HepG2 (cell line): ENCODE data around the gene ID4. TPM values are rescaled to one million over a fixed set of nuclear protein-coding genes. Genes with fewer than 3 reads are reported as not detected.
A peak's percentile ranks its signal among the peaks of the same experiment; 100 is the strongest.

Experiments
- AGO2 ChIP-seq: fragments of 200-400 bp; formaldehyde crosslinking; optimal IDR thresholded peaks from 2 replicates; pipeline ENCODE3; 2017; ENCODE audit warnings: mild to moderate bottlenecking, low read depth, low read length, moderate library complexity
- ATAD3A ChIP-seq: sonication (generic); formaldehyde crosslinking; IDR thresholded peaks from 2 replicates; pipeline ENCODE4 v1.4.0; 2020; ENCODE audit warnings: missing genetic modification reagents
- BRCA1 ChIP-seq: sonication (generic); formaldehyde crosslinking; IDR thresholded peaks from 2 replicates; pipeline ENCODE4 v1.4.0; 2020; ENCODE audit warnings: missing genetic modification reagents
- ESRRA ChIP-seq: sonication (generic); formaldehyde crosslinking; IDR thresholded peaks from 2 replicates; pipeline ENCODE4 v1.5.1; 2020; ENCODE audit warnings: mild to moderate bottlenecking, low read depth, missing genetic modification reagents
- FOXO1 ChIP-seq: sonication (generic); formaldehyde crosslinking; IDR thresholded peaks from 2 replicates; pipeline ENCODE4 v1.4.0; 2020; ENCODE audit warnings: missing genetic modification reagents
- GFI1 ChIP-seq: sonication (generic); formaldehyde crosslinking; IDR thresholded peaks from 2 replicates; pipeline ENCODE4 v1.5.0; 2020; ENCODE audit warnings: missing genetic modification reagents, mild to moderate bottlenecking, borderline replicate concordance
- MAFG ChIP-seq: sonication (generic); formaldehyde crosslinking; IDR thresholded peaks from 2 replicates; pipeline ENCODE4 v1.5.1; 2020; ENCODE audit warnings: mild to moderate bottlenecking, missing genetic modification reagents
- MIER2 ChIP-seq: IDR thresholded peaks from 2 replicates; pipeline ENCODE4 v1.6.1; 2016; ENCODE audit warnings: missing biosample characterization, missing genetic modification reagents
- NCOA2 ChIP-seq: sonication (generic); formaldehyde crosslinking; IDR thresholded peaks from 2 replicates; pipeline ENCODE4 v1.8.0; 2022; ENCODE audit warnings: inconsistent platforms
- NFKBIZ ChIP-seq: IDR thresholded peaks from 2 replicates; pipeline ENCODE4 v1.6.1; 2018; ENCODE audit warnings: missing genetic modification reagents, missing compliant biosample characterization
- ONECUT2 ChIP-seq: sonication (generic); formaldehyde crosslinking; IDR thresholded peaks from 2 replicates; pipeline ENCODE4 v1.4.0; 2020; ENCODE audit warnings: missing genetic modification reagents
- PAWR ChIP-seq: sonication (generic); formaldehyde crosslinking; IDR thresholded peaks from 2 replicates; pipeline ENCODE4 v1.4.0; 2020; ENCODE audit warnings: missing genetic modification reagents, mild to moderate bottlenecking, borderline replicate concordance
- PCBP1 ChIP-seq: fragments of 200-400 bp; formaldehyde crosslinking; IDR thresholded peaks from 2 replicates; pipeline ENCODE4 v1.6.1; 2017; ENCODE audit warnings: mild to moderate bottlenecking, low read depth, low read length, borderline replicate concordance
- ZBTB20 ChIP-seq: sonication (generic); formaldehyde crosslinking; IDR thresholded peaks from 2 replicates; pipeline ENCODE4 v1.8.1; 2023; ENCODE audit warnings: missing genetic modification reagents, low read depth, mild to moderate bottlenecking, borderline replicate concordance
- ZFP37 ChIP-seq: sonication (generic); formaldehyde crosslinking; IDR thresholded peaks from 2 replicates; pipeline ENCODE4 v1.4.0; 2020; ENCODE audit warnings: missing genetic modification reagents, borderline replicate concordance
- ZFP41 ChIP-seq: sonication (generic); formaldehyde crosslinking; IDR thresholded peaks from 2 replicates; pipeline ENCODE4 v1.4.0; 2020; ENCODE audit warnings: mild to moderate bottlenecking, missing genetic modification reagents, borderline replicate concordance
- ZNF230 ChIP-seq: sonication (generic); formaldehyde crosslinking; IDR thresholded peaks from 2 replicates; pipeline ENCODE4 v1.4.0; 2020; ENCODE audit warnings: mild to moderate bottlenecking, missing genetic modification reagents
- ZNF234 ChIP-seq: sonication (generic); formaldehyde crosslinking; conservative IDR thresholded peaks from 2 replicates; pipeline ENCODE4 v1.5.1; 2020; ENCODE audit warnings: mild to moderate bottlenecking, missing genetic modification reagents
- ZNF337 ChIP-seq: sonication (generic); formaldehyde crosslinking; IDR thresholded peaks from 2 replicates; pipeline ENCODE4 v1.5.1; 2020; ENCODE audit warnings: missing genetic modification reagents, low read depth, mild to moderate bottlenecking, borderline replicate concordance
- ZNF33A ChIP-seq: sonication (generic); formaldehyde crosslinking; IDR thresholded peaks from 2 replicates; pipeline ENCODE4 v1.5.1; 2020; ENCODE audit warnings: missing genetic modification reagents, mild to moderate bottlenecking, moderate library complexity, borderline replicate concordance
- ZNF350 ChIP-seq: sonication (generic); formaldehyde crosslinking; IDR thresholded peaks from 2 replicates; pipeline ENCODE4 v1.4.0; 2020; ENCODE audit warnings: mild to moderate bottlenecking, low read depth, missing genetic modification reagents, borderline replicate concordance
- ZNF629 ChIP-seq: sonication (generic); formaldehyde crosslinking; conservative IDR thresholded peaks from 2 replicates; pipeline ENCODE4 v1.5.0; 2020; ENCODE audit warnings: missing genetic modification reagents
- ZNF816 ChIP-seq: sonication (generic); formaldehyde crosslinking; IDR thresholded peaks from 2 replicates; pipeline ENCODE4 v1.8.0; 2022; ENCODE audit warnings: missing genetic modification reagents, mild to moderate bottlenecking, borderline replicate concordance
- polyA plus RNA-seq, 8 experiments: library from polyadenylated mRNA; depleted of rRNA in 3 of 8; stranded (reverse) in 7 of 8; unstranded in 1 of 8; fragments of >200 nt; fragmentation: Illumina TruSeq in 4 of 8; extraction: Trizol in 4 of 8; gene quantifications; 2 replicates each; pipeline versions ENCODE4 v1.2.1 to v1.2.3, GENCODE V29; 2011 to 2016; ENCODE audit warnings: low read depth in 4 of 8, missing spikeins in 1 of 8, mixed read lengths in 1 of 8; ENCODE audit not compliant: insufficient read depth in 1 of 8
- total RNA-seq, 5 experiments: library from RNA; depleted of rRNA; stranded (reverse); fragments of >200 nt; fragmentation: Illumina TruSeq; extraction: Trizol; gene quantifications; 2 replicates each; pipeline ENCODE4 v1.2.3, GENCODE V29; 2016; ENCODE audit warnings: low read depth in 1 of 5
- TF ChIP-seq, protein P1 (sequence below): sonication (generic); formaldehyde crosslinking; IDR thresholded peaks from 2 replicates; pipeline ENCODE4 v1.8.1; 2022; ENCODE audit warnings: mild to moderate bottlenecking, missing genetic modification reagents
- TF ChIP-seq, protein P2 (sequence below): IDR thresholded peaks from 2 replicates; pipeline ENCODE4 v1.6.1; 2018; ENCODE audit warnings: missing genetic modification reagents
- TF ChIP-seq, protein P3 (sequence below): sonication (generic); formaldehyde crosslinking; IDR thresholded peaks from 2 replicates; pipeline ENCODE4 v1.4.0; 2020; ENCODE audit warnings: missing genetic modification reagents
- TF ChIP-seq, protein P4 (sequence below): sonication (generic); formaldehyde crosslinking; IDR thresholded peaks from 2 replicates; pipeline ENCODE4 v1.9.0; 2021; ENCODE audit warnings: missing genetic modification reagents, mild to moderate bottlenecking, borderline replicate concordance

Gene ID4
- total and polyA plus RNA-seq, 2 of the 13 experiments (the other 11 are each of a cell fraction or from before 2014, with no cell fraction given): 0.20 to 0.44 TPM

DNA sequence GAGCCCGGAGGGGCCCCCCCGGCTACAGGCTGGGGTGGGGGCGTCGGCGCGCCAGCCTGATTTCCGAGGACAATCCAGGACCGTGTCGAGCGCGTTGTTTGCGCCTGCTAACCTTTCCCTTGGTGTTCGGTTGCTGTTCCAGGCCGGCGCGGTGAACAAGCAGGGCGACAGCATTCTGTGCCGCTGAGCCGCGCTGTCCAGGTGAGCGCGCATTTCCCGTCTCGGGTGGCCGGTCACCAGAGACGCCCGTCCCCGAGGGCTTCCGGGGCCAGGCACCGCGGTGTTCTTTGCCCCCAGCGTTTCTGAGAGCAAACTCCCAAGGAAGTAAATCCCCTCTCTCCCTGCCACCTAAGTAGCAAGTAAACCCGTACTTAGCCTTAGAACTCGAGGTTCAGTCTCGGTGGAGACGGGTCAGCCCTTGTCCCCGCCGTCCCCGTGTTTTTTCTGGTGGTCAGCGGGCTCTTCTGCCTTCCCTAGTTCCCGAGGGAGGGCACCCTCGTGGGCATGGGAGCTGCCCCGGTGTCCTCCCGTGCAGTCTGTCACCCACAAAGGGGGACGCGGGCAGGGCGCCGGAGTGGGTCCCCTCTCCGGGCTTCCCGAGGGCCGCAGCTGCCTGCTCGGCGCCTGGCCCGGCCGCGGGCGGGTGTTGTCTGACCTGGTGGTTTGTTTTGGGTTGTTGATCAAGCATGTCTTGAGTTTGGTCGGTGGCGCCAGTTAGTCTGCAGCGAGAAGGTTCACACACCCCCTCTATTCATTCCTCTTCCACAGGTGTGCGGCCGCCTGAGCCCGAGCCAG is 1.5 kb downstream of the ID4 start (continued):
- TF ChIP-seq ESRRA: no peak
- TF ChIP-seq ZNF816: no peak
- TF ChIP-seq ZNF337: no peak
- TF ChIP-seq ZFP41 (CRISPR knock-in tag): no peak
- no peak for TF ChIP-seq ZBTB20
- TF ChIP-seq MIER2: no peak
- TF ChIP-seq, protein P1, sequence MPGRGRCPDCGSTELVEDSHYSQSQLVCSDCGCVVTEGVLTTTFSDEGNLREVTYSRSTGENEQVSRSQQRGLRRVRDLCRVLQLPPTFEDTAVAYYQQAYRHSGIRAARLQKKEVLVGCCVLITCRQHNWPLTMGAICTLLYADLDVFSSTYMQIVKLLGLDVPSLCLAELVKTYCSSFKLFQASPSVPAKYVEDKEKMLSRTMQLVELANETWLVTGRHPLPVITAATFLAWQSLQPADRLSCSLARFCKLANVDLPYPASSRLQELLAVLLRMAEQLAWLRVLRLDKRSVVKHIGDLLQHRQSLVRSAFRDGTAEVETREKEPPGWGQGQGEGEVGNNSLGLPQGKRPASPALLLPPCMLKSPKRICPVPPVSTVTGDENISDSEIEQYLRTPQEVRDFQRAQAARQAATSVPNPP: no peak
- 0 out of 2 replicates have a peak, but pooled peaks have one; percentile 32 for TF ChIP-seq ZNF230
- 0 out of 2 replicates have a peak, but pooled peaks have one; percentile 26 for TF ChIP-seq FOXO1 (CRISPR knock-in tag)
- TF ChIP-seq NCOA2: peak; percentile 44; the same call in 1 of the 2 replicates
- TF ChIP-seq ZFP37 (CRISPR knock-in tag): no peak
- TF ChIP-seq ZNF33A (CRISPR knock-in tag): no peak
- TF ChIP-seq NFKBIZ (CRISPR knock-in tag): no peak
- TF ChIP-seq ATAD3A: no peak
- no peak for TF ChIP-seq ZNF234 (CRISPR knock-in tag)
- no peak for TF ChIP-seq ONECUT2 (CRISPR knock-in tag)
- TF ChIP-seq MAFG (CRISPR knock-in tag): no peak
- TF ChIP-seq PCBP1: no peak
- no peak for TF ChIP-seq PAWR (CRISPR knock-in tag)
- TF ChIP-seq, protein P2, sequence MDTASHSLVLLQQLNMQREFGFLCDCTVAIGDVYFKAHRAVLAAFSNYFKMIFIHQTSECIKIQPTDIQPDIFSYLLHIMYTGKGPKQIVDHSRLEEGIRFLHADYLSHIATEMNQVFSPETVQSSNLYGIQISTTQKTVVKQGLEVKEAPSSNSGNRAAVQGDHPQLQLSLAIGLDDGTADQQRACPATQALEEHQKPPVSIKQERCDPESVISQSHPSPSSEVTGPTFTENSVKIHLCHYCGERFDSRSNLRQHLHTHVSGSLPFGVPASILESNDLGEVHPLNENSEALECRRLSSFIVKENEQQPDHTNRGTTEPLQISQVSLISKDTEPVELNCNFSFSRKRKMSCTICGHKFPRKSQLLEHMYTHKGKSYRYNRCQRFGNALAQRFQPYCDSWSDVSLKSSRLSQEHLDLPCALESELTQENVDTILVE: peak; percentile 29; the same call in 1 of the 2 replicates
- no peak for TF ChIP-seq AGO2
- TF ChIP-seq ZNF629: no peak
- TF ChIP-seq GFI1: no peak
- TF ChIP-seq, protein P3, sequence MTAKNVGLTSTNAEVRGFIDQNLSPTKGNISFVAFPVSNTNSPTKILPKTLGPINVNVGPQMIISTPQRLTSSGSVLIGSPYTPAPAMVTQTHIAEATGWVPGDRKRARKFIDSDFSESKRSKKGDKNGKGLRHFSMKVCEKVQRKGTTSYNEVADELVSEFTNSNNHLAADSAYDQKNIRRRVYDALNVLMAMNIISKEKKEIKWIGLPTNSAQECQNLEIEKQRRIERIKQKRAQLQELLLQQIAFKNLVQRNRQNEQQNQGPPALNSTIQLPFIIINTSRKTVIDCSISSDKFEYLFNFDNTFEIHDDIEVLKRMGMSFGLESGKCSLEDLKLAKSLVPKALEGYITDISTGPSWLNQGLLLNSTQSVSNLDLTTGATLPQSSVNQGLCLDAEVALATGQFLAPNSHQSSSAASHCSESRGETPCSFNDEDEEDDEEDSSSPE (CRISPR knock-in tag): 0 out of 2 replicates have a peak, but pooled peaks have one; percentile 27
- no peak; the same call in 1 of the 2 replicates for TF ChIP-seq ZNF350
- TF ChIP-seq BRCA1: 0 out of 2 replicates have a peak, but pooled peaks have one; percentile 21
- TF ChIP-seq, protein P4, sequence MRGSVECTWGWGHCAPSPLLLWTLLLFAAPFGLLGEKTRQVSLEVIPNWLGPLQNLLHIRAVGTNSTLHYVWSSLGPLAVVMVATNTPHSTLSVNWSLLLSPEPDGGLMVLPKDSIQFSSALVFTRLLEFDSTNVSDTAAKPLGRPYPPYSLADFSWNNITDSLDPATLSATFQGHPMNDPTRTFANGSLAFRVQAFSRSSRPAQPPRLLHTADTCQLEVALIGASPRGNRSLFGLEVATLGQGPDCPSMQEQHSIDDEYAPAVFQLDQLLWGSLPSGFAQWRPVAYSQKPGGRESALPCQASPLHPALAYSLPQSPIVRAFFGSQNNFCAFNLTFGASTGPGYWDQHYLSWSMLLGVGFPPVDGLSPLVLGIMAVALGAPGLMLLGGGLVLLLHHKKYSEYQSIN (CRISPR knock-in tag): no peak
